Common myeloid progenitor, CD34-positive (primary cell): Measurements from ENCODE around the gene COX6A1.

ENCODE experiments used
- CTCF ChIA-PET: fragments of 350-600 bp; sonication (Branson Sonifier 250); formaldehyde crosslinking; loops from one replicate; lab custom pipeline; 2021; ENCODE audit warnings: antibody characterized with exemption; lab: Charles Lee
- POLR2A ChIA-PET: fragments of 350-600 bp; sonication (Branson Sonifier 250); formaldehyde crosslinking; loops from one replicate; lab custom pipeline; 2021; ENCODE audit warnings: antibody characterized with exemption; lab: Charles Lee
- DNase-seq, 3 donors: peaks; one replicate each; pipeline versions ENCODE4 v3.0.0 to v3.0.0-alpha.2; 2013
- H3K27ac ChIP-seq, 2 experiments: 1 replicate in 1 of 2; 2 replicates in 1 of 2; pipeline ENCODE4 v1.7.0; 2013; ENCODE audit warnings: inconsistent platforms in 2 of 2, low read length in 2 of 2, mild to moderate bottlenecking in 2 of 2, low read depth in 1 of 2, moderate library complexity in 1 of 2; ENCODE audit not compliant: severe bottlenecking in 2 of 2, insufficient read depth in 1 of 2, poor library complexity in 1 of 2
- H3K27me3 ChIP-seq, 5 experiments: replicated peaks in 2 of 5; 1 replicate in 3 of 5; 2 replicates in 2 of 5; pipeline versions ENCODE4 v1.6.1 to v1.7.0; 2013; ENCODE audit warnings: low read length in 4 of 5, mild to moderate bottlenecking in 2 of 5, moderate library complexity in 2 of 5, inconsistent platforms in 1 of 5; ENCODE audit not compliant: insufficient read depth in 5 of 5, control insufficient read depth in 4 of 5
- H3K36me3 ChIP-seq, 4 experiments: 1 replicate in 2 of 4; 2 replicates in 2 of 4; pipeline versions ENCODE4 v1.6.1 to v1.7.0; 2013; ENCODE audit warnings: low read length in 3 of 4, control low read depth in 1 of 4, mild to moderate bottlenecking in 1 of 4; ENCODE audit not compliant: control insufficient read depth in 4 of 4, insufficient read depth in 4 of 4
- H3K4me1 ChIP-seq, 4 experiments: 1 replicate in 3 of 4; 2 replicates in 1 of 4; pipeline versions ENCODE4 v1.6.1 to v1.7.1; 2013; ENCODE audit warnings: low read length in 3 of 4, mild to moderate bottlenecking in 3 of 4, control low read depth in 1 of 4, inconsistent platforms in 1 of 4, moderate library complexity in 1 of 4; ENCODE audit not compliant: control insufficient read depth in 4 of 4, insufficient read depth in 4 of 4; ENCODE audit errors: control extremely low read depth in 1 of 4
- H3K4me3 ChIP-seq, 7 experiments: 1 replicate in 4 of 7; 2 replicates in 3 of 7; pipeline versions ENCODE4 v1.5.1 to v1.7.0; 2013; ENCODE audit warnings: mild to moderate bottlenecking in 7 of 7, low read length in 6 of 7, moderate library complexity in 6 of 7, inconsistent platforms in 2 of 7, low read depth in 2 of 7, control low read depth in 1 of 7; ENCODE audit not compliant: insufficient read depth in 4 of 7, control insufficient read depth in 1 of 7; ENCODE audit errors: extremely low read depth in 1 of 7
- H3K9me3 ChIP-seq, 5 experiments: 1 replicate in 4 of 5; 2 replicates in 1 of 5; pipeline versions ENCODE4 v1.6.1 to v1.7.1; 2013; ENCODE audit warnings: low read length in 4 of 5, mild to moderate bottlenecking in 2 of 5, inconsistent platforms in 1 of 5, low read depth in 1 of 5, moderate library complexity in 1 of 5; ENCODE audit not compliant: control insufficient read depth in 4 of 5, insufficient read depth in 2 of 5; ENCODE audit errors: control extremely low read depth in 1 of 5
- WGBS: methylation state at CpG from one replicate; pipeline ENCODE4 v1.1.5; 2013; ENCODE audit not compliant: insufficient coverage; 5-methylcytosine and 5-hydroxymethylcytosine counted together

Gene COX6A1

DNA sequence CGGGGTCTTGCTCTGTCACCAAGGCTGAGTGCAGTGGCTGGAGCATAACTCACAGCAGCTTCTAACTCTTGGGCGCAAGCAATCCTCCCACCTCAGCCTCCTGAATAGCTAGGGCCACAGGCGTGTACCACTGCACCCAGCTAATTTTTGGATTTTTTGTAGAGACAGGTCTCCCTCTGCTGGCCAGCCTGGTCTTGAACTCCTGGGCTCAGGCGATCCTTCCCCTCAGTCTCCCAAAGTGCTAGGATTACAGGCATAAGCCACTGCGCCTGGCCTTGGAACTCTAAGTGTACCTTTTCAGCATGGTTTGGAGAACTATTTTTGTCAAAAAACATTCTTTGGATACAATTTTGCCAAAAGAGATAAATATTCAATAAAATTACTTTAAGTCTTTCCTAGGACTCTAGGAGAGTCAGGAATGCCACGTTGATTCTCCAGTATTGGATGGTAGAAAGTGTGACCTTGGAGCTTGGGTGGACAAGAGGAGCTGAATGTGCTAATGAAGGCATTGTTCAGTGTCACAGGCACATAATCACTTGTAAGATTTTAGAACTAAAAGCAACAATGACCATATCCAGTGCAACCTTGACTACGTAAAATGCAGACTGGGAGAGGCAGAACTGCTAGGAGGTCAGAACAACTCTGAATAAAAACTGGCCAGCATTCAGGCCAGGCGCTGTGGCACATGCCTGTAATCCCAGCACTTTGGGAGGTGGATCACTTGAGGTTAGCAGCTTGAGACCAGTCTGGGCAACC, 28.8 kb downstream of the COX6A1 start:
- H3K9me3 ChIP-seq: no peaks in the 10 kb centered on the region
- H3K4me1 ChIP-seq: peaks cover 7 to 36% (median 28%) of the 10 kb centered on the region in 4 experiments
- CTCF ChIA-PET: interaction anchor here (0.6 to 27.3 kb wide), 15 partner anchors 9 to 1023 kb away, joined by 3 to 545 read pairs (median 4); partner anchors contain the start of genes COX6A1, GATC, SIRT4 and TRIAP1
- WGBS: 69% methylated on average over 6 of the region's 8 CpGs
- POLR2A ChIA-PET: no interaction called here
- no peak overlapping the region for H3K4me3 ChIP-seq
- peaks cover 17 to 55% (median 41%) of the 10 kb centered on the region in 4 experiments for H3K36me3 ChIP-seq
- no peaks in the 10 kb centered on the region for H3K27me3 ChIP-seq
- peak; percentile 69 to 81 (median 81) for DNase-seq
- no peak overlapping the region for H3K27ac ChIP-seq

DNA sequence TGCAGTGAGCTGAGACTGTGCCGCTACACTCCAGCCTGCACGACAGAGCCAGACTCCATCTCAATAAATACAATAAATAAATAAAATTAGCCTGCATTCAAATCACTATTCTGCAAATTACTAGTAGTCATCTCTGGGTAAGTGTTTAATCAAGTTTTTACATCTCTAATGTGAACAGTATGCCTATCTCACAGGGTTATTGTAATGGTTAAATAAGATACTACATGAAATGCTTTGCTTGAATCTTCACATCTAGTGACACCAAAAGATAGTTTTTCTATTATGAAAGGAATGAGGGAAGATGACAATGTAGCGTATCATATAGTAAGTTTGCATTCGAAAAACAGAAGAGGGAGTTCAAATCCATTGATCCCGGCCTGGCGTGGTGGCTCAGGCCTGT, 29.5 kb downstream of the COX6A1 start:
- Histone ChIP-seq H3K27me3 (no peaks in the 10 kb centered on the region), H3K9me3 (no peaks in the 10 kb centered on the region), H3K4me1 (peaks cover 7 to 39% (median 28%) of the 10 kb centered on the region in 4 experiments), H3K4me3 (peak overlapping the region in 1 of 7 experiments; percentile 93), H3K36me3 (peaks cover 15 to 48% (median 35%) of the 10 kb centered on the region in 4 experiments), H3K27ac (no peak overlapping the region)
- ChIA-PET POLR2A (interaction anchor here (0.6 to 1.5 kb wide), 3 partner anchors 15 to 174 kb away, joined by 3 to 4 read pairs (median 3); partner anchors contain the start of gene RNU4-1), CTCF (interaction anchor here (0.8 to 27.3 kb wide), 9 partner anchors 8 to 165 kb away, joined by 3 to 545 read pairs (median 5); partner anchors contain the start of genes COX6A1, DYNLL1, GATC and SIRT4)
- WGBS: 97% methylated on average over 4 of the region's 6 CpGs
- DNase-seq: no peak

DNA sequence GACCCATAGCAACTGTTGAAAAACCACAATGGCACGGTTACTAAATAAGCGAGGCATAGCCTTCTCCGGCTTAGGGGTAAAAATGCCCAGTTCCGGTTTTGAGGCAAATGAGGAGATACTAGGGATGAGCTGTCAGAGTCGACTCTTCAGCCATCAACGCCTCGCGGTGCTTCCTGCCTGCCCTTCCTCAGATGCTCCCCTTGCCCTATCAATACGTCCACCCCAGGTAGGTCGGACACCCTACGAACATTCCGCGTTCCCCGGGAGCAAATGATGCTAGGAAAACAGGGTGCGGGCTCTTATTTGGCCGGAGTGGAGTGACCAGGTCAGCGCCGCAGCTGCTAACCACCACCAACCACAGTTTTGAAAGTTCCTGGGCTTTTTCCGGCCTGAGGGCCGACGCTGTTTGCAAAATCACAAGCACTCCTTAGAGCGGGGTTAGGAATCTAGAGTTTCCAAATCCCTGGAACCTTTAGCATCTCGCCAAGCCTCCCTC, 30.5 kb downstream of the COX6A1 start:
- CTCF ChIA-PET: interaction anchor here (0.8 to 27.3 kb wide), 9 partner anchors 13 to 136 kb away, joined by 3 to 545 read pairs (median 6); partner anchors contain the start of genes COX6A1, DYNLL1, GATC and TRIAP1
- 2% methylated on average over 21 of the region's 23 CpGs for WGBS
- H3K36me3 ChIP-seq: peaks cover 12 to 39% (median 26%) of the 10 kb centered on the region in 4 experiments
- H3K27ac ChIP-seq: peak overlapping the region; percentile 89 to 95
- DNase-seq: no peak
- no peaks in the 10 kb centered on the region for H3K9me3 ChIP-seq
- H3K4me1 ChIP-seq: peaks cover 7 to 41% (median 28%) of the 10 kb centered on the region in 4 experiments
- peak overlapping the region; percentile 85 to 97 (median 93) for H3K4me3 ChIP-seq
- POLR2A ChIA-PET: interaction anchor here (0.6 to 1.8 kb wide), 7 partner anchors 9 to 827 kb away, joined by 3 to 9 read pairs (median 3); partner anchors contain the start of gene RNU4-1
- no peaks in the 10 kb centered on the region for H3K27me3 ChIP-seq

DNA sequence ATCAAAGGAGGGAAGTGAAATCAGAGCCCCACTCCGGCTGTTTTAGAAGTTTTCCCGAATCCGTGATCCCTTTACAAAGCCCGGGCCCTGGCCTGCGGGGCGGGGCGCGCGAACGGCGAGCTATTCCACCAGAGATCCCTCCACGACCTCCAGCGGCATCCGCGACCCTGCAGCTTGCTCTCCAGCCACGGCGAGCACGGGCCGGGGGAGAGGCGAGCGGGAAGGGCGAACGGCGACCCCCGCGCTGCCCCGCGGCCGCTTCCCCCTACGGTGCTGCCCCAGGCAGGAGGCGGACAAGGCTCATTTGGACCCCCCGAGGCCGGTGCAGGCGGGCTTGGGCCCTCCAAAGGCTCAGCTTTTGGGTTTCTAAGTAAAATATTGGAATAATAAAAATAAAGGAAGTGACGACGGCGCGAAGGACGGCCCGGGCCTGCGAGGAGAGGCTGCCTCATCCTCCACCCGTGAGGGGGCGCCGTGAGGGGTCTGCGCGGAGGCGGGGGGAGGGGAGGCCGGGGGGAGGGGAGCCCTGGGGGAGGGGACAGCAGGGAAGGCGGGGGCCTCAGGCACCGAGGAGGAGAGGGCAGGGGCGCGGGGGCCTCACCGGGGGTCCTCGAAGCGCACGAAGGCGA, 31.0 kb downstream of the COX6A1 start:
- DNase-seq: peak; percentile 18 to 76 (median 54)
- H3K4me1 ChIP-seq: peaks cover 7 to 44% (median 28%) of the 10 kb centered on the region in 4 experiments
- 0% methylated on average over 15 of the region's 57 CpGs for WGBS

GRCh38 chr12:120469450-120470149, 31.7 kb downstream of the COX6A1 start, which contains the start of gene SRSF9:
SRSF9 (minus strand) TSS chr12:120469748; CDS start chr12:120469609, 139 bp downstream.
- Histone ChIP-seq H3K9me3 (no peaks in the 10 kb centered on the region), H3K27ac (peak within 1 kb of the TSS; percentile 89 to 95), H3K4me1 (peaks cover 7 to 51% (median 30%) of the 10 kb centered on the region in 4 experiments), H3K4me3 (peak within 1 kb of the TSS; percentile 85 to 97 (median 93)), H3K27me3 (no peaks in the 10 kb centered on the region), H3K36me3 (peaks cover 5 to 27% (median 16%) of the 10 kb centered on the region in 4 experiments)
- peak; percentile 98 to 99 (median 98) for DNase-seq
- CTCF ChIA-PET: interaction anchor here (0.8 to 27.3 kb wide), 11 partner anchors 11 to 137 kb away, joined by 3 to 545 read pairs (median 6); partner anchors contain the start of genes COX6A1, DYNLL1, GATC and TRIAP1
- under 1% methylated on average over 76 of the region's 88 CpGs for WGBS
- POLR2A ChIA-PET: interaction anchor here (1.2 to 1.8 kb wide), 4 partner anchors 11 to 177 kb away, joined by 3 to 9 read pairs (median 5); partner anchors contain the start of genes DYNLL1, GATC, RNU4-1 and TRIAP1

More for the DNA sequence above, 31.0 kb downstream of the COX6A1 start:
- H3K27me3 ChIP-seq: no peaks in the 10 kb centered on the region
- H3K4me3 ChIP-seq: peak overlapping the region; percentile 85 to 97 (median 93)
- H3K9me3 ChIP-seq: no peaks in the 10 kb centered on the region
- H3K27ac ChIP-seq: peak overlapping the region; percentile 89 to 95
- CTCF ChIA-PET: interaction anchor here (1.0 to 27.3 kb wide), 9 partner anchors 12 to 136 kb away, joined by 3 to 545 read pairs (median 6); partner anchors contain the start of genes COX6A1, DYNLL1, GATC and TRIAP1
- peaks cover 7 to 34% (median 20%) of the 10 kb centered on the region in 4 experiments for H3K36me3 ChIP-seq
- POLR2A ChIA-PET: interaction anchor here (0.6 to 1.8 kb wide), 7 partner anchors 10 to 827 kb away, joined by 3 to 9 read pairs (median 4); partner anchors contain the start of genes GATC, RNU4-1 and TRIAP1
